IPS DF 19.7 (cell line): ENCODE data around the gene TOP3A.
A peak's percentile ranks its signal among the peaks of the same experiment; 100 is the strongest.

ENCODE experiments used
- DNase-seq: peaks from one replicate; pipeline ENCODE4 v3.0.0-alpha.2; 2013; ENCODE audit warnings: low read depth, low spot score

TOP3A gene

GRCh38 chr17:18231164-18231563 lies 83.6 kb downstream of the TOP3A start:
- no peak for DNase-seq

GRCh38 chr17:18230288-18231141 lies 84.3 kb downstream of the TOP3A start:
- DNase-seq, result no peak

GRCh38 chr17:18229771-18230170 lies 85.0 kb downstream of the TOP3A start:
- no peak for DNase-seq

GRCh38 chr17:18229254-18229653 lies 85.5 kb downstream of the TOP3A start:
- DNase-seq, result no peak

- DNase-seq, result no peak
Measured at GRCh38 chr17:18228176-18228682, 86.6 kb downstream of the TOP3A start.

- no peak for DNase-seq
Measured at GRCh38 chr17:18227635-18228034, 87.2 kb downstream of the TOP3A start.

GRCh38 chr17:18226284-18226945 lies 88.4 kb downstream of the TOP3A start:
- no peak for DNase-seq

- DNase-seq, result no peak
Measured at GRCh38 chr17:18225642-18226283, 89.0 kb downstream of the TOP3A start.

GRCh38 chr17:18225121-18225641 lies 89.6 kb downstream of the TOP3A start, which contains the start of gene LLGL1:
Gene LLGL1 (plus strand): TSS chr17:18225635. CDS start chr17:18225683, 48 bp downstream.
- DNase-seq, result no peak

GRCh38 chr17:18224387-18225120 lies 90.2 kb downstream of the TOP3A start:
- DNase-seq, result peak; percentile 94

GRCh38 chr17:18224053-18224386 lies 90.8 kb downstream of the TOP3A start:
- DNase-seq, result no peak
